Activated naive CD4-positive, alpha-beta T cell treated with anti-CD3 and anti-CD28 coated beads, Interleukin-2, amount 10 ng/mL, durations not matched to agents 7 days and 5 days (primary cell): ENCODE results near the gene MAMDC4.
A peak's percentile ranks its signal among the peaks of the same experiment; 100 is the strongest.
"Not testable (repeated sequence)": the region's sequence is repeated elsewhere in the genome, so short reads cannot be mapped to it uniquely, and the experiment has no call there.

Experiments used
- CTCF ChIA-PET: fragments of 350-600 bp; sonication (Branson Sonifier 250); formaldehyde crosslinking; loops from one replicate; lab custom pipeline; 2021; ENCODE audit warnings: antibody characterized with exemption; lab: Charles Lee
- DNase-seq: peaks from one replicate; pipeline ENCODE4 v3.0.0-alpha.2; 2020
- H3K27ac Mint-ChIP-seq: one replicate; pipeline ENCODE4 v1.8.0; 2021; ENCODE audit warnings: mild to moderate bottlenecking, moderate library complexity, mixed read lengths
- H3K27me3 Mint-ChIP-seq: one replicate; pipeline ENCODE4 v1.8.0; 2021; ENCODE audit warnings: mild to moderate bottlenecking, mixed read lengths
- H3K36me3 Mint-ChIP-seq: one replicate; pipeline ENCODE4 v1.8.0; 2021; ENCODE audit warnings: mixed read lengths
- H3K4me1 Mint-ChIP-seq: one replicate; pipeline ENCODE4 v1.8.0; 2021; ENCODE audit warnings: mixed read lengths
- H3K4me3 Mint-ChIP-seq: one replicate; pipeline ENCODE4 v1.8.0; 2021; ENCODE audit warnings: mild to moderate bottlenecking, moderate library complexity, mixed read lengths
- H3K9me3 Mint-ChIP-seq: one replicate; pipeline ENCODE4 v1.8.0; 2021; ENCODE audit warnings: mixed read lengths

Gene MAMDC4

DNA sequence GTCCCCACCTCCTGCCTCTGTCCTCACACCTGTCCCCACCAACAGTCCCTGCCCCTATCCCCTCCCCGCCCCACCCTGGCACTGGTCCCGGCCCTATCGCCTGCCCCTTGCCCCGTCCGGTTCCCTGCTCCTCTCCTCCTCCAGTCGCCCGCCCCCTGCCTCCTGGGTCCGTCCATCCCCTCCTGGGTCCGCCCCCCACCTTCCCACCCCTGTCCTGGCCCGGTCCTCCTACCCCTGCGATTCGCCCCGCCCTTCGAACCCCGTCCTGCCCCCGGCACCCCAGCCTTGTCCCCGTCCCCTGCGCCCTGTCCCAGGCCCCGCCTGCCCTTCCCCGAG, 13.6 kb downstream of the MAMDC4 start:
- no peaks in the 10 kb centered on the region for H3K27me3 Mint-ChIP-seq
- CTCF ChIA-PET = no interaction called here
- DNase-seq = no peak
- peak overlapping the region; percentile 86 for H3K27ac Mint-ChIP-seq
- peak overlapping the region; percentile 87 for H3K4me3 Mint-ChIP-seq
- peaks cover 21% of the 10 kb centered on the region for H3K4me1 Mint-ChIP-seq
- peaks cover 2% of the 10 kb centered on the region for H3K9me3 Mint-ChIP-seq
- peaks cover 19% of the 10 kb centered on the region for H3K36me3 Mint-ChIP-seq

DNA sequence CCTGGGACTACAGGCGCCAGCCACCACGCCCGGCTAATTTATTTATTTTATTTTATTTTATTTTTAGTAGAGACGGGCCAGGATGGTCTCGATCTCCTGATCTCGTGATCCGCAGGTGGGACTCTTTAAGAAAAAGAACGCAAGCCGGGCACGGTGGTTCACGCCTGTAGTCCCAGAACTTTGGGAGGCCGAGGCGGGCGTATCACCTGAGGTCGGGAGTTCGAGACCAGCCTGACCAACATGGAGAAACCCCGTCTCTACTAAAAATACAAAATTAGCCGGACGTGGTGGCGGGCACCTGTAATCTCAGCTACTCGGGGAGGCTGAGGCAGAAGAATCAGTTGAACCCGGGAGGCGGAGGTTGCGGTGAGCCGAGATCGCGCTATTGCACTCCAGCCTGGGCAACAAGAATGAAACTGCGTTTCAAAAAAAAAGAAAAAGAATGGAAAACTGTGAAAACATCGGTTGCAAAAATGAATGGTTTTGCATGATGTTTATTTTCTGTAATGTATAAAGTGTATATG, 14.8 kb downstream of the MAMDC4 start:
- Mint-ChIP-seq H3K27ac (peak overlapping the region; percentile 76), H3K36me3 (peaks cover 19% of the 10 kb centered on the region), H3K4me1 (peaks cover 21% of the 10 kb centered on the region), H3K4me3 (peak overlapping the region; percentile 71)
- DNase-seq, CTCF ChIA-PET, H3K9me3 Mint-ChIP-seq, H3K27me3 Mint-ChIP-seq: not testable (repeated sequence)

DNA sequence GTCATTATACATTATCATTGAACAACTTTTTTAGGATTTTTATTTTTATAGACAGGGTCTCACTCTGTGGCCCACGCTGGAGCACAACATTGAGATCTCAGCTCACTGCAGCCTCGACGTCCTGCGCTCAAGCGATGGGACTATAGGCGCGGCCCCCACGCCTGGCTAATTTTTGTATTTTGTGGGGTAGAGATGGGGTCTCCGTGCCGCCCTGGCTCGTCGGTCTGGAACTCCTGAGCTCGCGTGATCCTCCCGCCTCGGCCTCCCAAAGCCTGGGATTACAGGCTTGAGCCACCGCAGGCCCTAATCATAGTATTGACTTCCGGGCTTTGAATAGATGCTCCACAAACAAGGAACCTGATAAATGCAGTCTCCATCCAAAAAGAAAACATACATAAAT, 15.3 kb downstream of the MAMDC4 start:
- peaks cover 21% of the 10 kb centered on the region for H3K4me1 Mint-ChIP-seq
- CTCF ChIA-PET = no interaction called here
- peaks cover 3% of the 10 kb centered on the region for H3K9me3 Mint-ChIP-seq
- peak overlapping the region; percentile 71 for H3K4me3 Mint-ChIP-seq
- H3K27ac Mint-ChIP-seq = no peak overlapping the region
- peaks cover 16% of the 10 kb centered on the region for H3K36me3 Mint-ChIP-seq
- DNase-seq = no peak
- H3K27me3 Mint-ChIP-seq = no peaks in the 10 kb centered on the region

DNA sequence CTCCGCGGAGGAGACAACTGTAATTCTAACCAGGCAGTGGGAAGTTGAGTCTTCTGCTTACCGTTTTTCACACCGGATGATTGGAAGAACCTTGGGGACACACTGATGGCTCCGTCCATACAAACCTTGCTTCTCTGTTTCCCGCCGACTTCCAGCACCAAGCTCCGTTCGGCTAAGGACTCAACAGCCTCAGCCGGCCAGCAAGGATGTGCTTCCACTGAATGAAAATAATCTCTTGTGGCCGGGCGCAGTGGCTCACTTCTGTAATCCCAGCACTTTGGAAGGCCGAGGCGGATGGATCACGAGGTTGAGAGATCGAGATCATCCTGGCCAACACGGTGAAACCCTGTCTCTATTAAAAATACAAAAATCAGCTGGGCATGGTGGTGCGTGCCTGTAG, 15.8 kb downstream of the MAMDC4 start:
- CTCF ChIA-PET = no interaction called here
- peaks cover 6% of the 10 kb centered on the region for H3K9me3 Mint-ChIP-seq
- peaks cover 21% of the 10 kb centered on the region for H3K4me1 Mint-ChIP-seq
- H3K27me3 Mint-ChIP-seq = no peaks in the 10 kb centered on the region
- H3K36me3 Mint-ChIP-seq = peaks cover 16% of the 10 kb centered on the region
- DNase-seq = no peak
- H3K4me3 Mint-ChIP-seq = peak overlapping the region; percentile 54
- H3K27ac Mint-ChIP-seq = no peak overlapping the region

DNA sequence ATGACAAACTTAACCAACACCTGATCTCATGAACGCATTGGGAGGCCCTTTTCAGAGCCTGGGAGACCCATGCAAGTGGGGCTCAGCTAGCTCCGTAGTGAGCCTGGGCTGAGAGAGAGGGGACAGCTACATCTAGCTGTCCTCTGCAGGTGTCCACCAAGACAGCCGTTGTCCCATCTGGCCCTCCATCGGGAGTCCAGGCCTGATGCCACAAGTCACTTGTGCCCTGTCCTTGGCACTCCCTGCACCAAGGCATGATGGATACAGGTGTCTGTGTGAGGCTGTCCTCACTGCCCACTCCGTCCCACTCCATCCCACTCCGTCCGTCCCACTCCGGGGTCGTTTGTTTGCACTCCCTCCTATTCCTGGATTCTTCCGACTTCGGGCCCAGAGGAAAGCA, 16.5 kb downstream of the MAMDC4 start:
- no peaks in the 10 kb centered on the region for H3K27me3 Mint-ChIP-seq
- no peak for DNase-seq
- H3K9me3 Mint-ChIP-seq = peaks cover 6% of the 10 kb centered on the region
- H3K4me3 Mint-ChIP-seq = peak overlapping the region; percentile 63
- H3K27ac Mint-ChIP-seq = no peak overlapping the region
- CTCF ChIA-PET = no interaction called here
- H3K4me1 Mint-ChIP-seq = peaks cover 21% of the 10 kb centered on the region
- H3K36me3 Mint-ChIP-seq = peaks cover 12% of the 10 kb centered on the region

DNA sequence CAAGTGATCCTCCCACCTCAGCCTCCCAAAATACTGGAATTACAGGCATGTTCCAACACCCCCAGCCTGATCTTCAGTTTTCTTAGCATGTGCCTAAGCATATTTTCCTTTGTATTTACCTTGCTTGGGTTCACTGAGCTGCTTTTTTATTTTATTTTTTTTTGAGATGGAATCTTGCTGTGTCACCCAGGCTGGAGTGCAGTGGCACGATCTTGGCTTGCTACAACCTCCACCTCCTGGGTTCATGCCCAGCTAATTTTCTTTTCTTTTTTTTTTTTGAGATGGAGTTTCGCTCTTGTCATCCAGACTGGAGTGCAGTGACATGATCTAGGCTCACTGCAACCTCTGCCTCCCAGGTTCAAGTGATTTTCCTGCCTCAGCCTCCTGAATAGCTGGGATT, 17.5 kb downstream of the MAMDC4 start:
- H3K4me1 Mint-ChIP-seq = peaks cover 12% of the 10 kb centered on the region
- H3K9me3 Mint-ChIP-seq, H3K27ac Mint-ChIP-seq, DNase-seq, H3K36me3 Mint-ChIP-seq, H3K4me3 Mint-ChIP-seq, H3K27me3 Mint-ChIP-seq: not testable (repeated sequence)
- CTCF ChIA-PET = interaction anchor here (1.5 kb wide), 1 partner anchor 12 kb away, joined by 3 read pairs; no protein-coding TSS in a partner anchor

DNA sequence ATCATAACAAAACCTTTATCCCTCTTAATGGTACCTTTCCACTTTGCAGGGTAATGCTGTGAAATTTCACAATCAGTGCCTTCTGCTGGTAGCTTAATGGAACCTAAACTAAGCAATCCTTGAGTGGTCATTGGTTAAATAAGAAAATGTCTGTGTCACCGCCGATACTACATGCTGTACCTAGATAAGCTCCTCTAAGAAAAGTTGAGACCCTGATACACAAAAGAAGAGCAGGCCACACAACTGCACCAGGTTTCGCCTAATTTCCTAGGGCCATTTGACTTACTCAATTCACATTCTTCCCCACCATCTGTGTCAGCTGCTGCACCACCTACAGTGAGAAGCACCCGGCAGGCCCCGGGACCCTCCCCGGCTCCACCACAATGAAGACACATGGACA, 23.0 kb downstream of the MAMDC4 start:
- Mint-ChIP-seq H3K4me3 (no peak overlapping the region), H3K36me3 (peaks cover 1% of the 10 kb centered on the region), H3K27me3 (peaks cover 15% of the 10 kb centered on the region), H3K4me1 (peaks cover 3% of the 10 kb centered on the region), H3K27ac (no peak overlapping the region), H3K9me3 (peaks cover 6% of the 10 kb centered on the region)
- no peak for DNase-seq
- CTCF ChIA-PET = no interaction called here

DNA sequence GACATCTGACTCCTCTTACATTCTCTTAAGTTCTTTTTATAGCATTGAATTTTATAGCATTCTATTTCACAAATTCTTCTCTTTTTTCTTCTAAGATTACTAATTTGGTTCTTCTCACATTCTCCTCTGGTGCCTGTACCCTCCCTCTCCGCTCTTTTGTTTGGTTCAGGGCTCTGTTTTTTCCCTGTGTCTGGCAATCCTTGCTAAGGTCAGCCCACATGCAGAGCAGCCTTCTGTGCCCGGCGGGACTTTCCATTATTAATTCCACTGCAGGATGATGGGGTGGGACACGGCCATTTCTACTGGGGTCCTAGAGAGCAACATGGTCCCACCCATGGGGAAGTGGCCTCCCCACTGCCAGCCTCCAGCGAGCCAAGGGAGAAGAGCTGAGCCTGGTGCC, 24.3 kb downstream of the MAMDC4 start:
- Mint-ChIP-seq H3K4me3 (no peak overlapping the region), H3K36me3 (peaks cover 1% of the 10 kb centered on the region), H3K27me3 (peaks cover 15% of the 10 kb centered on the region), H3K9me3 (peaks cover 4% of the 10 kb centered on the region), H3K4me1 (peaks cover 14% of the 10 kb centered on the region), H3K27ac (no peak overlapping the region)
- CTCF ChIA-PET = no interaction called here
- no peak for DNase-seq

DNA sequence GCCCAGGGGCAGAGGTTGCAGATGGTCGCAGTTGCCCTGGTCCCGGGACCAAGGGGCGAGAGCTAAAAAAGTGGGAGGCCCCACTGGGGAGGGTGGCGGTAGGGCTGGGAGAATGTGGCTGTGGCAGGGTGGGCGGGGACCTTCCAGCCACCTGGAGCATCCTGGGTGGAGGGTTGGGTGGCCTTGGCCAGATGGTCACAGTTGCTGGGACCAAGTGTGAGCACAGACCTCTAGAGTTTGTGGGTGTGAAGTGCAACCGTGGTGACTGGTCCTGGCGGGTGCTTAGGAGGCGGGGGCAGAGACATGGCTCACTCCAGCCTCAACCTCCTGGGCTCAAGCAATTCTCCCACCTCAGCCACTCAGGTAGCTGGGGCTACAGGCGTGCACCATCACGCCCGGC, 28.5 kb downstream of the MAMDC4 start:
- Mint-ChIP-seq H3K27me3 (peaks cover 15% of the 10 kb centered on the region), H3K27ac (peak overlapping the region; percentile 84), H3K36me3 (peaks cover 7% of the 10 kb centered on the region), H3K4me1 (peaks cover 44% of the 10 kb centered on the region), H3K9me3 (no peaks in the 10 kb centered on the region), H3K4me3 (no peak overlapping the region)
- DNase-seq = no peak
- CTCF ChIA-PET = interaction anchor here (1.3 to 1.5 kb wide), 2 partner anchors 20 to 148 kb away, joined by 3 to 4 read pairs; no protein-coding TSS in a partner anchor

DNA sequence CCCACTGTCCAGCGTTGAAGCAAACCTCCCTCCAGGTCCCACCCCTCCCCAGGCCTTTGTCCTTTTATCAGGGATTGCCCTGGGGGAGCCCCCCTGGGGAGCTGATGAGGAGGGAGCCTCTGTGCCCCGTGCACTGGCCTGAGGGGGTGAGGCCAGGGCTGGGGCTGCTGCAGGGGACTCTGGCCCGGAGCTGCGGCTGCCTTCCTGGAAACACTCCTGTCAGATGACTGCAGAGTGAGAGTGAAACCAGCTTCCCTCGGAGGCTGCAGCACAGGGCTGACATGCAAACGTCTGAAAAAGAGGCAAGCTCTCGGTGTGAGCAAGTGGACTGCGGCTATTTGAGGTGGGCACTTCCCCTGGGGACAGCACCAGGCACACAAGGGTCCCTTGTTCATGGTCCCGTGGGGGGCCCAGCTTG, 29.6 kb downstream of the MAMDC4 start:
- H3K27me3 Mint-ChIP-seq = peaks cover 8% of the 10 kb centered on the region
- CTCF ChIA-PET = interaction anchor here (0.7 to 2.0 kb wide), 7 partner anchors 12 to 147 kb away, joined by 3 to 7 read pairs (median 4); partner anchors contain the start of gene AJM1
- peak overlapping the region; percentile 89 for H3K27ac Mint-ChIP-seq

DNA sequence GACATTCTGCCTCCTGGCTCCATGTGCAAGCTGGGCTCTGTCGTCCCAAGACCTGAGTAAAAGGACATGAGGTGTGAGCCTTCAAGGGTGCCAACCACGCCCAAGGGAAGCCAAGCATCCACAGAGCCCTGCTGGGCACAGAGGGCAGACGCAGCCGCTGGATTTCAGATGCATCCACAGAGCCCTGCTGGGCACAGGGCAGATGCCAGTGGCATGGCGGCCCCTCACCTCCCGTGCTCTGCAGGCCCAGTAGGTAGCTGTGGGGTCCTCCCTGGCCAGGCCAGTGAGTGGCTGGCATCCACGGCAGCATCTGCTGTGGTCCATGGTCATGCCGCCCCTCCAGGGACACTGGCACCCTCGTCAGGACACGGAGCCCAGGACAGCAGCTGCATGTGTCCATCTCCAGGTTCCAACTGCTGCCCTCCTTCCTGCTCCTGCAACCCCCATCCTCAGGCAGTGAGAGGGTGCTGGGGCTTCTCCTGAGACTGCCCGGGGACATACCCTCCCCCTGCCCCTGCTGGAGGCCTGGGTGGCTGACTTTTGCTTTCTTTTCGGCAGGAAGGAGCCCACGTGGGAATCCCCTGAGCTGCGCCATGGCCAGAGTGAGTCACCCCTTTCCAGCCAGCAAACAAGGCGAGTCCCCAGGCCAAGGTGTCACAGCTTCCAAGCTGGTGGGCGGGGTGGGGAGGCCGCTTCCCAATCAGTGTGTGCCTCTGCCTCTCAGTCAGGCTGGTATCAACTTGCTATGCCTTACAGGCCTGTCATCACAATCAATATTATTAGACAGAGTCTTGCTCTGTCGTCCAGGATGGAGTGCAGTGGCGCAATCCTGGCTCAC, 30.2 kb downstream of the MAMDC4 start:
- CTCF ChIA-PET = interaction anchor here (0.7 to 2.0 kb wide), 7 partner anchors 13 to 147 kb away, joined by 3 to 7 read pairs (median 4); partner anchors contain the start of gene AJM1
- peak; percentile 92 for DNase-seq
- Mint-ChIP-seq H3K36me3 (peaks cover 10% of the 10 kb centered on the region), H3K4me3 (peak overlapping the region; percentile 62), H3K9me3 (no peaks in the 10 kb centered on the region), H3K27ac (peak overlapping the region; percentile 89), H3K4me1 (peaks cover 48% of the 10 kb centered on the region), H3K27me3 (peaks cover 4% of the 10 kb centered on the region)

More for the DNA sequence above, 29.6 kb downstream of the MAMDC4 start:
- H3K4me1 Mint-ChIP-seq = peaks cover 44% of the 10 kb centered on the region
- H3K9me3 Mint-ChIP-seq = no peaks in the 10 kb centered on the region
- H3K4me3 Mint-ChIP-seq = peak overlapping the region; percentile 62
- peak; percentile 78 for DNase-seq
- H3K36me3 Mint-ChIP-seq = peaks cover 7% of the 10 kb centered on the region

DNA sequence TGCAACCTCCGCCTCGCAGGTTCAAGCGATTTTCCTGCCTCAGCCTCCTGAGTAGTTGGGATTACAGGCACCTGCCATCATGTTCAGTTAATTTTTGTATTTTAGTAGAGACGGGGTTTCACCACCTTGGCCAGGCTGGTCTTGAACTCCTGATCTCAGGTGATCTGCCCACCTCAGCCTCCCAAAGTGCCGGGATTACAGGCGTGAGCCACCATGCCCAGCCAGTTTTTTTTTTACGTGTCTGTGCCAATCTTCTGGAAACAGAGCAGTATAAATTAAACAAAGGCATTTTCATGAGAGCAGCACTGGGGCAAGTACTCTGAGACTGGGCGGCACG, 30.8 kb downstream of the MAMDC4 start:
- peak overlapping the region; percentile 62 for H3K4me3 Mint-ChIP-seq
- not testable (repeated sequence) for DNase-seq, H3K27me3 Mint-ChIP-seq, H3K9me3 Mint-ChIP-seq
- peaks cover 10% of the 10 kb centered on the region for H3K36me3 Mint-ChIP-seq
- peaks cover 52% of the 10 kb centered on the region for H3K4me1 Mint-ChIP-seq
- CTCF ChIA-PET = interaction anchor here (2.0 kb wide), 1 partner anchor 18 kb away, joined by 5 read pairs; no protein-coding TSS in a partner anchor
- peak overlapping the region; percentile 89 for H3K27ac Mint-ChIP-seq

DNA sequence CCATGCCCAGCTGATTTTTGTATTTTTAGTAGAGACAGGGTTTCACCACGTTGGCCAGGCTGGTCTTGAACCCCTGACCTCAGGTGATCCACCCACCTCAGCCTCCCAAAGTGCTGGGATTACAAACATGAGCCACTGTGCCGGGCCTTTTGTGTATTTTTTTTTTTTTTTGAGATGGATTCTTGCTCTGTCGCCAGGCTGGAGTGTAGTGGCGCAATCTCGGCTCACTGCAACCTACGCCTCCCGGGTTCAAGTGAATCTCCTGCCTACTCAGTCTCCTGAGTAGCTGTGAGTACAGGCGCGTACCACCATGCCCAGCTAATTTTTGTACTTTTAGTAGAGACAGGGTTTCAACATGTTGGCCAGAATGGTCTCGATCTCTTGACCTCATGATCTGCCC, 31.5 kb downstream of the MAMDC4 start:
- H3K9me3 Mint-ChIP-seq, H3K27me3 Mint-ChIP-seq, DNase-seq, H3K4me3 Mint-ChIP-seq: not testable (repeated sequence)
- H3K36me3 Mint-ChIP-seq = peaks cover 10% of the 10 kb centered on the region
- CTCF ChIA-PET = interaction anchor here (1.2 to 1.7 kb wide), 2 partner anchors 36 to 41 kb away, joined by 4 read pairs; partner anchors contain the start of gene AJM1
- peaks cover 59% of the 10 kb centered on the region for H3K4me1 Mint-ChIP-seq
- peak overlapping the region; percentile 89 for H3K27ac Mint-ChIP-seq

DNA sequence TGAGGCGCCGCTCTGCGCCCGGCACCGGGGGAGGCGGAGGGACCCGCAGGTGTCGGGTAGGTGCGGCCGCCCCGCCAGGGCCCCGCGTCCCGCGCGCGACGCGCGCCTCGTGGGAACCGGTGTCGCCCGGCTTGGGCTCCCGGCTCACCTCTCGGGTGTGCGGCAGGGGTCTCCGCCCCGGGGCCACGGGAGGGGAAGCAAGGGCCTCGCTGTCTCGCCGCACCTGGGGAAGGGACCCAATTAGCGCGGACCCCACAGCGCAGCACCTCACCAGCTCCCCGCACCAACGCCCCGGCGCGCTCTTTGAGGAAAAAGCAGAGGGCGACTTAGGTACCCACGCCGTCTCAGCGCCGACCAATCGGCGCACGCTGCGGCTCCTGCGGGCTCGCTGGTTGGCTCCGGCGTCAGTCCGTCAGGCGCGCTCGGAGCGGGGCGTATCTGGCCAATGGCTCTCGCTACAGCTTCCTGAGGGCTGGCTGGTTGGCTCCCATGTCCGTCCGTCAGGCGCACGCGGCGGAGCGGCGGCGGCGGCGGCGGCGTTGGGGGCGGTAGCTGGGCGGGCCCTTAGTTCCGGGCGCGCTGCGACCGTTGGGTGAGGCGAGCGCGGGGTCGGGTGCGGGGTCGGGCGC, 33.9 kb downstream of the MAMDC4 start, which contains the start of gene TRAF2:
Gene TRAF2 (plus strand): TSS at position 567 of the 629 bp plus-strand sequence. CDS start 12,225 bp downstream, outside the sequence.
- Mint-ChIP-seq H3K27me3 (no peaks in the 10 kb centered on the region), H3K9me3 (no peaks in the 10 kb centered on the region), H3K4me3 (peak within 1 kb of the TSS; percentile 95), H3K27ac (peak within 1 kb of the TSS; percentile 78), H3K4me1 (peaks cover 49% of the 10 kb centered on the region), H3K36me3 (peaks cover 14% of the 10 kb centered on the region)
- peak; percentile 98 for DNase-seq
- CTCF ChIA-PET = interaction anchor here (0.9 kb wide), 1 partner anchor 44 kb away, joined by 3 read pairs; the partner anchor contains the start of gene AJM1
